SK-MEL-5 (cell line): Measurements from ENCODE around the gene FRMD7. TPM values are rescaled to one million over a fixed set of nuclear protein-coding genes. Genes with fewer than 3 reads are reported as not detected.
"Not testable (repeated sequence)": the region's sequence is repeated elsewhere in the genome, so short reads cannot be mapped to it uniquely, and the experiment has no call there.

ENCODE experiments used
- DNase-seq: peaks from one replicate; pipeline ENCODE4 v3.0.0-alpha.2; 2016; ENCODE audit warnings: low read depth, low spot score
- in situ Hi-C: cut with HindIII; loops from 2 replicates; pipeline ENCODE4 v1.10.0; 2016; ENCODE audit warnings: low sequenced_read_pairs, high pct_unique_total_duplicates, low pct_unique_long_range_greater_than_20kb
- polyA plus RNA-seq, 2 experiments: library from polyadenylated mRNA; depleted of rRNA; stranded (reverse); fragments of >200 nt; gene quantifications; 2 replicates each; pipeline ENCODE4 v1.2.3, GENCODE V29; 2015
- total RNA-seq: library from RNA; depleted of rRNA; stranded (reverse); fragments of >200 nt; shearing (Covaris generic); gene quantifications from 2 replicates; pipeline ENCODE4 v1.2.3, GENCODE V29; 2014; rRNA removed

FRMD7 gene, protein sequence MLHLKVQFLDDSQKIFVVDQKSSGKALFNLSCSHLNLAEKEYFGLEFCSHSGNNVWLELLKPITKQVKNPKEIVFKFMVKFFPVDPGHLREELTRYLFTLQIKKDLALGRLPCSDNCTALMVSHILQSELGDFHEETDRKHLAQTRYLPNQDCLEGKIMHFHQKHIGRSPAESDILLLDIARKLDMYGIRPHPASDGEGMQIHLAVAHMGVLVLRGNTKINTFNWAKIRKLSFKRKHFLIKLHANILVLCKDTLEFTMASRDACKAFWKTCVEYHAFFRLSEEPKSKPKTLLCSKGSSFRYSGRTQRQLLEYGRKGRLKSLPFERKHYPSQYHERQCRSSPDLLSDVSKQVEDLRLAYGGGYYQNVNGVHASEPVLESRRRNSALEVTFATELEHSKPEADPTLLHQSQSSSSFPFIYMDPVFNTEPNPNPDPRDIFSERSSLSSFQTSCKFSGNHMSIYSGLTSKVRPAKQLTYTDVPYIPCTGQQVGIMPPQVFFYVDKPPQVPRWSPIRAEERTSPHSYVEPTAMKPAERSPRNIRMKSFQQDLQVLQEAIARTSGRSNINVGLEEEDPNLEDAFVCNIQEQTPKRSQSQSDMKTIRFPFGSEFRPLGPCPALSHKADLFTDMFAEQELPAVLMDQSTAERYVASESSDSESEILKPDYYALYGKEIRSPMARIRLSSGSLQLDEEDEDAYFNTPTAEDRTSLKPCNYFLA
- total RNA-seq: 0.05 TPM in 1 of 2 replicates, not detected in the other
- polyA plus RNA-seq (2015; cell fraction: cytosol; rRNA removed): 0.06 TPM in 1 of 2 replicates, not detected in the other
- not detected in 2 replicates for polyA plus RNA-seq (2015; cell fraction: nucleus; rRNA removed)

DNA sequence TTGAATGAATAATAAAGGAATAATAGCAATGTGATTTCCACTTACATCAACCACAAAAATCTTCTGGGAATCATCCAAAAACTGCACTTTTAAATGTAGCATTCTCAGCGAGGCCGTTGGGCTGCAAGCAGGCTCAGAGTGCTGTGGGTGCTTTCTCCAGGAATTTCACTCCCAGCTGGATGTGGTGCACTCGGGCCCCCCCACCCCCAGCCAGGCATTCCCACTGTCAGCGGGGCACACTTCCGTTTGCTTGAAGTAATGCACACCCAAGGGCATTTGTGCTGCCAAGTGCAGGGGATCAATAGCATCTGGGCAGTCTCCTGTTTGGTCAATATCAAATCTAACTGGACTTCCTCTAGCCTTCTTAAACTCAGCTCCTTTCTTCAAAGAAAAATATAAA, at the start of gene FRMD7:
Gene FRMD7 (minus strand): TSS at position 278 of the 400 bp plus-strand sequence. CDS start 176 bp downstream, at position 102.
- no peak for DNase-seq
- in situ Hi-C loops: no loop called here

DNA sequence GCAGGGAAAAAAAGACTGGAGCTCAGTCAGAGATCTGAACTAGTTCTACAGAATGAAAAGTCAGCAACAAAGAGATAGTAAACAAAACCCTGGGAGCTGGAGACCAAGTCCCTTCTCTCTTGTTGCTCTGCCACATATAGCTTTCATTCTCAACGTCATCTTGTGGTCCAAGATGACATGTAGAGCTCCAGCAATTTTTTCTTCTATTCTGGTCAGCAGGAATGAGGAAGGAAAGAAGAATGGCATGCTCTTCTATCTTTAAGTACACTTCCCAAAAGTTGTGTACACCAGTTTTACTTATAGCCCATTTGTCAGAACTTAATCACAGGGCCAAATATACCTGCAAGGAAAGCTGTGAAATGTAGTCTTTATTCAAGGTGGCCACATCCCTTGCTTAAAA, 45.8 kb upstream of the FRMD7 start:
- DNase-seq: no peak
- in situ Hi-C loops: no loop called here

DNA sequence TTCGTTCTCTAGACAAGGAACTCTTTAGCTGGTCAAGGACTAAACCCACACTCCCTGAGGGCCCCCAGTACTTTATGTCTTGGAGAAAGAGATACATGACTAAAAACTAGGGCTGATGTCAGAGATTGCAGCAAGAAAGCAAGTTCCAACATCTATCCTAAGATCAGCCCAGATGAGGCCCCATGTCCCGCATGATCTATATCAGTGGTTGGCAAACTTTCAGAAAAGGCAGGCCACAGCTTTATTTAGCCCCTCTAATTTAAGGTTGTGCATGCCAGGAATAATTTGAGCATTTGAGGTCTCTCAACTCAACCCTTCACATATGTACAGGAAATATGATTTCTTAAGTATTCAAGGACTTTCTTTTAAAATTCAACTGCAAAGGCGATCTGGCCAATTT, 44.1 kb upstream of the FRMD7 start:
- DNase-seq: no peak
- in situ Hi-C loops: no loop called here

DNA sequence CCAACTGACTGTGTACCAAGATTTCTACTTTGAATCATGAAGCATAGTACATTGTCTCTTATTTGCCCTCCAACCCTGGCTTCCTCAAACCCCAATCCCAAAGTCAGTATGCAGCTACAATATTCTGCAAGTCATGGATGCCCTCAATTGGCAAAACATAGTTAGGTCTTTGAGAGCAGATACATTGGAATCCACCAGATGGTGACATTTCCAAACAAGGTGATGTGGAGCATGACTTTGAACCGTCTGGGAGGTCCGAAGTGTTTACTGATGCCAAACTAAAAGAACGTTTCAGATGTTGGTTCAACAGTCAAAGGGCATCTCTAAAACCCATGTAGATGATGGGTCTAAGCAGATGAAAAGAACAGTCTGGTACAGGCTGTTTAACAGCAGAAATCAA, 43.7 kb upstream of the FRMD7 start:
- in situ Hi-C loops: no loop called here
- peak; percentile 8 for DNase-seq

DNA sequence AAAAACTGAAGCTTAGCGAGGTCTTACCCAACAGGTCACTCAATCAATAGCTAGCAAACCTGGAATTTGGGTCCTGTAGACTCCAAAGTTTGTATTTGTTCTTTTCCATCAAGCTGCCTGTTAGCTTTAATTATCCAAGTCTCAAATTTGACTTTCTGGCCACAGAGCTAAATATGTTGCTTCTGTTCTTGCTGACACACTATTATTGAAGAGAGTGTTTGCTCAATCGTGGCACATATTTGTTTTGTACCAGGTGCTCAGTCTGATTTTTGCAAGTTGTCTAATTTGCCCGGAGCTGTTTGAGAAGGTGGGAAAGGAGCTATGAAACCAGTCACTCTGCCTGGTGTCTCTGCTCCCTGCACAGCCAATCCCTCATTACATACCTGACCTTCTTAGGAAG, 41.7 kb upstream of the FRMD7 start:
- no peak for DNase-seq
- in situ Hi-C loops: no loop called here

DNA sequence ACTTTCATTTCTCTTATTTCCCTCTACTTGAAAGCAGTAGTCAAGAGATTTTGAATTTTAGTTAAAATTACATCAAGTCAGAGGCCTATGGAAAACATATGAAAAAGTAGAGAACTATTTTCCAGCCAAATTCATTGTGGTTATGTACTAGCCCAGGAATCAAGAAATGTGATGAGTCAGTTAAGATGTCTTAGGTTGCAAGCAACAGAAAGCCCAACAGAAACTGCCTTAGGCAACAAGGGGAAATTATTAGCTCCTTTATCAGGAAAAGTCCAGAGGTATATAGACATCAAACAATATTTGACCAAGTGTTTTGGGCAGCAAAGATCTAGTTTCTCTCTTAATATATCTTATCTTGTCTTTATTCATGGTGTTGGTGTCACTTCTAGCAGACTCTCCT, 37.8 kb upstream of the FRMD7 start:
- in situ Hi-C loops: no loop called here
- DNase-seq: no peak

DNA sequence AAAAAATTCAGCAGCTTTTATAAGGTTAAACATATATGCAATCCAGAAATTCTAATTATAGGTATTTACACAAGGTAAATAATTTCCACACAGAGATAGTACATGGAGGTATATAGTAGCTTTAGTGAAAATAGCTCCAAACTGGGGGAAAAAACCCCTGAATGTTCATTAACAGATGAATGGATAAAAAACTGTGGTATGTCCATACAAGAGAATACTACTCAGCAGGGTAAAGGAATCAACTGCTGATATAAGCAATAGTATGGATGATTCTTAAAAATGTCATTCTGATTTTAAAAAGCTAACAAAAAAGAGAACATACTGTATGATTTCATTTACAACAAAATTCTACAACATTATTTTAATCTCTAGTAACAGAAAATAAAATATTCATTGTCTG, 37.2 kb upstream of the FRMD7 start:
- DNase-seq: no peak
- in situ Hi-C loops: no loop called here

DNA sequence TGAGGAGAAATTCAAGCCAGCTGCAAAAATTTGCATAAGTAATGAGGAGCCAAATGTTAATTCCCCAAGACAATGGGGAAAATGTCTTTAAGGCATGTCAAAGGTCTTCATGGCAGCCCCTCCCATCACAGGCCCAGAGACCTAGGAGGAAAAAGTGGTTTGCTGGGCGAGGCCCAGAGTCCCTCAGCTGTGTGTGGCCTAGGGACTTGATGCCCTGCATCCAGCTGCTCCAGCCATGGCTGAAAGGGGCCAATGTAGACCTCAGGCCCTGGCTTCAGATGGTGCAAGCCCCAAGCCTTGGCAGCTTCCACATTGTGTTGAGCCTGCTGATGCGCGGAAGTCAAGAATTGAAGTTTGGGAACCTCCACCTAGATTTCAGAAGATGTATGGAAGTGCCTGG, 35.3 kb upstream of the FRMD7 start:
- not testable (repeated sequence) for DNase-seq

DNA sequence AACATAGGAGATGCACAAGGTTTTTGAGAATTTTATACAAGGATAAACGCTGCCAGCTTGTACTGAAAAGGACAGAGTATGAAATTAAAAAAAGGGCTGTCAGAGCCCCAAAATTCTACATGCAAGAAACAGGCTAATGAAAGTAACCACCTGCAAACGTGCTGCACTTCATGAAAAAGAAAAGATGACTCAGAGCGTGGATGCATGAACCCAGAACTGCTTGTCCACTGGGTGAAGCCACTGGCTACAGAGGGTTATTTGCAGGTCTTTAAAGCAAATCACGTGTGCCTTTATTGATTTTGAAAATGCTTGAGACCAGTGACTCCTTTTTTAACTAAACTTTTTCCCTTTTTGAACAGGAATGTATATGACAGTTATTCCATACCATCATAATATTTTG, 25.3 kb upstream of the FRMD7 start:
- in situ Hi-C loops: no loop called here
- no peak for DNase-seq

More for the DNA sequence above, 35.3 kb upstream of the FRMD7 start:
- in situ Hi-C loops: not testable (repeated sequence)

DNA sequence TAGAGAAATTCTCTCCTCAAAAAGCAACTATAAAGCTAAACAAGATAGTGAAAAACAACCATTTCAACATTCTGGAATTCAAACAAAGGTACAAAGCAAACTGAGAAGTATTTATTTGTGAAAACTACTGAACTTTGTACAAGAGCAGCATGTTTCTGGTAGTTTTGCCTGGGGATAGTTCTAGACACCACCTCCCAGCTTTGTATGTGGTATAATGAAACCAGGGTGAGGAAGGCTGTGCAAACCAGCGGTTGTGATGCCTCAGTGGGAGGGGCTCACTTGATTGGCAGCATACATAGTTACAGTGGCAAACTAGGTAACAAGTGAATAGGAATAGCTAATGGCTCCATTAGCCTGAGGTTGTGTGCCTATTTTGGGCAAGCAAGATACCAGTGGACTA, 18.6 kb upstream of the FRMD7 start:
- DNase-seq: no peak
- in situ Hi-C loops: no loop called here

DNA sequence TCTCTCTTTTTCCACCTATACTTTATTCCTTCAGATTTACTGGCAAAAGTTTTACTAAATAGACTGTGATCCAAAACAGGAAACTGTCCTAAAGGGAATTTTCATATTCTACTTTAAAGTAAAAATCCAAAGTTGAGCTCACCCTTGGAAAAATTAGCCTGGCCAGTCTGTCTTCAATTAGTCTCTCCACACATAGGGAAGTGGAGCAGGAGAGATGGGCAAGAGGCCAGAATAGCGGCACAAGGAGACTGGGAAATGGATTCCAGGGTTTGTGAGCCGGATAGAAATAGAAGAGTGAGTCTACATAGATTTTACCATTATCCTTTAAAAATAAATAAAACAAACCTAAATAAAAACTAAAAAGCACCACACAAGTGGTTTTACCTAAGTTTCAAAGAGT, 16.2 kb upstream of the FRMD7 start:
- in situ Hi-C loops: no loop called here
- DNase-seq: no peak

DNA sequence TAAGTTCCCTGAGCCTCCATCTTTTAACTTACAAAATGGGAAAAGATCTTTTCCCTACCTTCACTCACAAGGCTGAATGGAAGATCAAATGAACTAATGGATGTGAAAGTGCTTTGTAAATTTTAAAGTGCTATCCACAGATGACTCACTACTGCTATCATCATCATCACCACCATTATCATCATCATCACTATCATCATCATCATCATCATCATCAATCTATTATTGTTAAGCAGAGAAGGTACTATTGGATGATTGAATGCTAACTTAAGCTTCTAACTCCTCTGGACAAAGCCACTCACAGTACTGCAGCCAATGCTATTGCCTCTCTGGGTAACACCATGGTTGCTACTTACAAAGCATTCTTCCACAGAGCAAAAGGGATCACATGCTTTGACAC, 1.9 kb downstream of the FRMD7 start:
- in situ Hi-C loops: no loop called here

DNA sequence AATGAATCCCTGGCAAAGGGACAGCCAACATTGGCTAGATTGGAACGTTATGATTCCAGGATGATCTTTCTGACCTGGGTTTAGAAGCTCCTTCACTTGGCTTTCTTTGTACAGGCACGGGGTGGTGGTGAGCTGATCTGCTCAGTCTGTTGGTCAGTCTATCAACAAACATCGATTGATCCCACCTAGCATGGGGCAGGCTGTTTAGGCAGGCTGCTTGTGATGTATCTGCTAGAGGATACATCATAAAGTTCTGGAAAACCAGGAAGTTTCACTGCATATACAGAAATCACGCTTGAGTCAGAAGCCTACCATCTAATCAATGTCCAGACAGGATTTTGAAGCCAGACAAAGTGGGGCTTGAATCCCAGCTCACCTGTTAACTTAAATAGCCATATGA, 6.9 kb downstream of the FRMD7 start:
- no peak for DNase-seq
- in situ Hi-C loops: no loop called here

More for the DNA sequence above, 1.9 kb downstream of the FRMD7 start:
- DNase-seq: no peak

DNA sequence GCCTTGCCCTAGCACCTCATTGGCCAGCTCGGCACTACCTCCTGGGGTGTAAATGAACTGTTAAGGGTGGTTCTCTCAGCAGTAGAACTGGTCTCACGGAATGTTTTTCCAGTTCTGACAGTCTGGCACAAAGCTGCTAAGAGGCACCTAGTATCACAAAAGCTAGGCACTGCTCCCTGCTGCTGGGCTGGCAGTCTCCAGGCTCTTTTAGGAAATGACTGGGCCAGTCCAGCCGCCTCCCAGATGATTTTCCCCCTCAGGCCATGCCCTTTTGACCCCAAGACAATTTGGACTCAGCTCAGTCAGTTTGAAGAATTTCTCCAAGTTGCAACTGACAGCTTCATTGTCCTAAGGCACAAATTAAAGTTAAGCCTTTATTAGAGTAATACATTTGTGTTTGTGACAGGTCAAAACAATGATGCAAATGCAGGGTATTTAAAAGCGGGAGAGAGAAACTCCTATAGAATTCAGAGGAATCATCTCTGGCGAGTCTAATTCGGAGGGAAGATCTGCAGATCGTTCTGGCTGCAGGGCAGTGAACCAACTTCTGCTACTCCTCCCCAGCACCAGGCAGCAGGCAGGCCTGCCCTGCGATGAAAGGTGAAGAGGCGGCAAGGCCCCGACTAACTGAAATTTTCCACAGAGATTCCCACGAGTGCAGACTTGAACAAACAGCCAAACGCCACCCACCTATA, 7.9 kb downstream of the FRMD7 start:
- in situ Hi-C loops: no loop called here
- DNase-seq: no peak

DNA sequence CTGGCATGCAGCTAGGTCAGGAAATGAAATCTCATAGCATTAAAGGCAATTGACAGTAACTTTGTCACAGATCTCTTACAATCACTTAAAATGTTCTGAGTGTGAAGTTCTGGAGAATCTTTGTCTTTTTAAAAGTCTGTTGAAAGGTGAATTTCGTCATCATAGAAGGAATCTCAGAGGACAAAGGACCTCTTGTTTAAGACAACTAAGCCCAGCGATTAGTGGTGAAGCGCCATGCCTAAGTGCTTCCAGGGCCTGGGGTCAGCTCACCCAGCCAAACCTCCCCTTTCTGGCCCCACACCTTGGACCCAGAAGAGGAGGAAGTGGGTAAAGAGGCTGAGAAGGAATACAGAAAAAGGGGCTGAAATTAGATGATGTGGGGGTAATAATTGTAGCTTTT, 8.5 kb downstream of the FRMD7 start:
- in situ Hi-C loops: no loop called here
- DNase-seq: peak; percentile 58

DNA sequence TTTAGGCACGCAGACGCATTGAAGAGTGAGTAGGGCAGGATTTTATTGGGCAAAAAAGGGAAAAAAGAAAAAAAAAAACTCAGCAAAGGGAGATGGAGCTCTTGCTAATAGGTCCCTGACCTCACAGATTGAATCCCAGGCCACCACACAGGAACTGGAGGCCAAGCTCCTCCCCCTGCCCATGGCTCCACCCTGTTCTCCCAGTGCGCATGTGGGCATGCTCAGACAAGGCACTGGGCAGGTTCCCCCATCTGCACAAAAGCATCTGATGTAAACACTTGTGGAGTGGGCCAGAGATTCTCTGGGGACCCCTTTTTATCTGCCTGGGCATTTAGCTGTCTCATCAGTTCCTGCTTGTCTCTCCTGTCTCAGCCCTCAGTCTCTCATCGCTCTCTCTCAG, 9.5 kb downstream of the FRMD7 start:
- DNase-seq: no peak
- in situ Hi-C loops: no loop called here

DNA sequence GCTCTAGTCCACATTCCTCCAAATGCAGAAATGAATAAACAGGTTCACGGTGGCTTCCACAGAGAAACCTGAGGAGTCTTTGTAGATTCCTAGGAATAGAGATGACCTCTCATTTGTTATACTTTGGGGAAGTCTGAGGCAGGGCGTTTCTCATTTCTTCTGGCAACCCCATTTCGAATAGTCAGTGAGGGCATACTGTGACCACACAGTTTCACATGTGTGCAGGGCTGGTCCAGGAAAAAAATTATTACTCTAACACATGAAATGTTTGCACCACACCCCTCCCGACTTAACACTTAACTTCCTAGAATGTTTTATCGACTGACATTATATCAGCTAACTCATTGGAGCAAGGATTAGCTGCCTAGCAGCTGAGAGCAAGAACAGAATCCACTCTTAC, 12.0 kb downstream of the FRMD7 start:
- no peak for DNase-seq
- in situ Hi-C loops: no loop called here

DNA sequence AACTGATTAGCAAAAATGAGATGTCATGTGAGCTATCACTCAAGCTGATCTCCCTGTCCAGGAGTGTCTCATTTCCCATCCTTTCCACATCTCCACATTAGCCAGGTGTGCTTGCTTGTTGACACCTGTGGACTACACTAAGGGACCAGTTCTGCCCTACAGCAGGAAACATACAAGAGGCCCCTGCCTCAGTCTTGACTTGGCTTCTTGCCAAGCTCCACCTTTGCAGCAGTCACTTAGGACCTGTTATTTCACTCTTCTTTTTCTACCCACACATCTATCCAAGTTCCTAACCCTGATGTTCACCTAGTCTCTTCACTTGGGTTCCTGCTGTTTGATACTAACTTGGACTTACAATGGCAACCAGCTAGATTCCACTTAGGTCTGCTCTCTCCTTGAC, 13.2 kb downstream of the FRMD7 start:
- no peak for DNase-seq
- in situ Hi-C loops: no loop called here
